GM12878 (cell line): ENCODE data around the gene SERPINB5. TPM values are rescaled to one million over a fixed set of nuclear protein-coding genes. Genes with fewer than 3 reads are reported as not detected.

Experiments used
- FOXM1 ChIP-seq: IDR thresholded peaks from 2 replicates; pipeline ENCODE4 v1.6.1; 2012; ENCODE audit warnings: low read depth, mild to moderate bottlenecking, inconsistent platforms, low read length, moderate library complexity
- NFIC ChIP-seq: IDR thresholded peaks from 2 replicates; pipeline ENCODE4 v1.6.1; 2012; ENCODE audit warnings: low read depth, mild to moderate bottlenecking, inconsistent platforms, low read length, moderate library complexity
- PML ChIP-seq: IDR thresholded peaks from 2 replicates; pipeline ENCODE4 v1.6.1; 2012; ENCODE audit warnings: low read length, inconsistent platforms
- polyA plus RNA-seq, 11 experiments: library from polyadenylated mRNA; depleted of rRNA in 4 of 11; unstranded in 6 of 11; stranded (reverse) in 5 of 11; fragments of >200 nt; fragmentation: Nextera tagmentation in 4 of 11; fragmentation: Illumina TruSeq in 1 of 11; extraction: Ambion mirVana in 4 of 11; extraction: Trizol in 1 of 11; gene quantifications; 1 replicate in 1 of 11; 2 replicates in 10 of 11; pipeline versions ENCODE4 v1.2.1 to v1.2.3, GENCODE V29; 2011 to 2016; ENCODE audit warnings: inconsistent platforms in 2 of 11, missing spikeins in 2 of 11, low read depth in 1 of 11
- total RNA-seq, 4 experiments: library from RNA; depleted of rRNA in 3 of 4; stranded (reverse); fragments of >200 nt in 3 of 4; fragmentation: Illumina TruSeq in 1 of 4; extraction: Trizol in 1 of 4; gene quantifications; 2 replicates each; pipeline versions ENCODE4 v1.2.1 to v1.2.3, GENCODE V29; 2013 to 2021
- TF ChIP-seq, protein P1 (sequence below): fragments of 450-650 bp; IDR thresholded peaks from 2 replicates; pipeline ENCODE4 v1.6.1; 2018; ENCODE audit warnings: borderline replicate concordance, mild to moderate bottlenecking; ENCODE audit not compliant: partially characterized antibody

The SERPINB5 gene
- total and polyA plus RNA-seq, 10 of the 15 experiments (the other 5 are each of a cell fraction or from before 2014, with no cell fraction given), result 0.03 to 0.04 TPM; not detected in 8

DNA sequence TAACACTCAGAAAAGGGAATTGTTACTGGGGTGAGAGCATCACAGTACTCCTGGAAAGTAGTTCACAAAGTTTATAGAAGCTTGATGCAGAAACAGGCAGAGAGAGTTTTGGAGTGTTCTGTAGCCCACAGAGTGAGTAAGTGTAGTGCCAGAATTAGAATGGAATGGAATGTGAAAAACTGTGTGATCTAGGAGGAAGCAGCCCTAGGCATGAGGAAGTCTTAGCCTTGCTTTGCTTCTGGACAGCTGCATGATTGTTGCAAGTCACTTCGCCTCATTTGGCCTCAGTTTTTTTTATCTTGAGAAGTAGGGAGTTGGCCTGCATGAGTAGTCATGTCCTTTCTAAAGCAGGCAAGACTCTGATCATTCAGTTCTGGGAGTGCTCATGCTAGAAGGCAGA, 76.3 kb downstream of the SERPINB5 start (continued):
- TF ChIP-seq, protein P1, sequence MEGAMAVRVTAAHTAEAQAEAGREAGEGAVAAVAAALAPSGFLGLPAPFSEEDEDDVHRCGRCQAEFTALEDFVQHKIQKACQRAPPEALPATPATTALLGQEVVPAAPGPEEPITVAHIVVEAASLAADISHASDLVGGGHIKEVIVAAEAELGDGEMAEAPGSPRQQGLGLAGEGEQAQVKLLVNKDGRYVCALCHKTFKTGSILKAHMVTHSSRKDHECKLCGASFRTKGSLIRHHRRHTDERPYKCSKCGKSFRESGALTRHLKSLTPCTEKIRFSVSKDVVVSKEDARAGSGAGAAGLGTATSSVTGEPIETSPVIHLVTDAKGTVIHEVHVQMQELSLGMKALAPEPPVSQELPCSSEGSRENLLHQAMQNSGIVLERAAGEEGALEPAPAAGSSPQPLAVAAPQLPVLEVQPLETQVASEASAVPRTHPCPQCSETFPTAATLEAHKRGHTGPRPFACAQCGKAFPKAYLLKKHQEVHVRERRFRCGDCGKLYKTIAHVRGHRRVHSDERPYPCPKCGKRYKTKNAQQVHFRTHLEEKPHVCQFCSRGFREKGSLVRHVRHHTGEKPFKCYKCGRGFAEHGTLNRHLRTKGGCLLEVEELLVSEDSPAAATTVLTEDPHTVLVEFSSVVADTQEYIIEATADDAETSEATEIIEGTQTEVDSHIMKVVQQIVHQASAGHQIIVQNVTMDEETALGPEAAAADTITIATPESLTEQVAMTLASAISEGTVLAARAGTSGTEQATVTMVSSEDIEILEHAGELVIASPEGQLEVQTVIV, result no peak
- TF ChIP-seq NFIC (no peak), PML (no peak), FOXM1 (no peak)

Other genes starting within 250 kb of the SERPINB5 start
Only the 7 nearest of the 8 such genes appear.
- 26.7 and 32.2 TPM in 2 replicates for gene BCL2, start 157.2 kb upstream of the SERPINB5 start, total RNA-seq (2014; rRNA removed)
- 30.4 and 37.7 TPM in 2 replicates for gene BCL2, start 157.2 kb upstream of the SERPINB5 start, total RNA-seq (2014; rRNA removed; fragmentation: Illumina TruSeq; extraction: Trizol)
- 34.8 and 36.5 TPM in 2 replicates for gene BCL2, start 157.2 kb upstream of the SERPINB5 start, total RNA-seq (2021)
- 47.8 and 59.1 TPM in 2 replicates for gene BCL2, start 157.2 kb upstream of the SERPINB5 start, polyA plus RNA-seq (2011; rRNA removed)
- 22.8 and 34.6 TPM in 2 replicates for gene BCL2, start 157.2 kb upstream of the SERPINB5 start, polyA plus RNA-seq (2014; fragmentation: Illumina TruSeq; extraction: Trizol)
- gene BCL2, start 157.2 kb upstream of the SERPINB5 start, polyA plus RNA-seq (2014; fragmentation: Nextera tagmentation; extraction: Ambion mirVana), result 1 to 10 TPM; 4.1 to 4.5 TPM
- 15.4 and 15.8 TPM in 2 replicates for gene BCL2, start 157.2 kb upstream of the SERPINB5 start, polyA plus RNA-seq (2014; rRNA removed)
- 1 to 10 TPM; 7.9 TPM for gene BCL2, start 157.2 kb upstream of the SERPINB5 start, polyA plus RNA-seq (2016; fragmentation: Nextera tagmentation; extraction: Ambion mirVana)
- gene KDSR, start 109.8 kb upstream of the SERPINB5 start, total RNA-seq (2014; rRNA removed), result 9.7 and 9.9 TPM in 2 replicates
- gene KDSR, start 109.8 kb upstream of the SERPINB5 start, total RNA-seq (2014; rRNA removed; fragmentation: Illumina TruSeq; extraction: Trizol), result 11.2 and 12.3 TPM in 2 replicates
- gene KDSR, start 109.8 kb upstream of the SERPINB5 start, total RNA-seq (2021), result 24.6 and 24.9 TPM in 2 replicates
- 17.3 and 18.3 TPM in 2 replicates for gene KDSR, start 109.8 kb upstream of the SERPINB5 start, polyA plus RNA-seq (2011; rRNA removed)
- 15.4 and 15.6 TPM in 2 replicates for gene KDSR, start 109.8 kb upstream of the SERPINB5 start, polyA plus RNA-seq (2014; fragmentation: Illumina TruSeq; extraction: Trizol)
- 1 to 10 TPM; 5.2 to 7.8 TPM for gene KDSR, start 109.8 kb upstream of the SERPINB5 start, polyA plus RNA-seq (2014; fragmentation: Nextera tagmentation; extraction: Ambion mirVana)
- gene KDSR, start 109.8 kb upstream of the SERPINB5 start, polyA plus RNA-seq (2014; rRNA removed), result 13.3 and 14.0 TPM in 2 replicates
- gene KDSR, start 109.8 kb upstream of the SERPINB5 start, polyA plus RNA-seq (2016; fragmentation: Nextera tagmentation; extraction: Ambion mirVana), result 10 to 100 TPM; 24.2 to 25.9 TPM
- 24.3 and 30.8 TPM in 2 replicates for gene VPS4B, start 54.5 kb upstream of the SERPINB5 start, total RNA-seq (2014; rRNA removed)
- 36.4 and 37.6 TPM in 2 replicates for gene VPS4B, start 54.5 kb upstream of the SERPINB5 start, total RNA-seq (2014; rRNA removed; fragmentation: Illumina TruSeq; extraction: Trizol)
- gene VPS4B, start 54.5 kb upstream of the SERPINB5 start, total RNA-seq (2021), result 27.4 and 34.0 TPM in 2 replicates
- 28.4 and 46.6 TPM in 2 replicates for gene VPS4B, start 54.5 kb upstream of the SERPINB5 start, polyA plus RNA-seq (2011; rRNA removed)
- gene VPS4B, start 54.5 kb upstream of the SERPINB5 start, polyA plus RNA-seq (2014; fragmentation: Illumina TruSeq; extraction: Trizol), result 29.7 and 39.0 TPM in 2 replicates
- 10 to 100 TPM; 25.7 to 29.9 TPM for gene VPS4B, start 54.5 kb upstream of the SERPINB5 start, polyA plus RNA-seq (2014; fragmentation: Nextera tagmentation; extraction: Ambion mirVana)
- 18.0 and 21.4 TPM in 2 replicates for gene VPS4B, start 54.5 kb upstream of the SERPINB5 start, polyA plus RNA-seq (2014; rRNA removed)
- 10 to 100 TPM; 31.3 to 34.2 TPM for gene VPS4B, start 54.5 kb upstream of the SERPINB5 start, polyA plus RNA-seq (2016; fragmentation: Nextera tagmentation; extraction: Ambion mirVana)
- not detected in 2 replicates for gene SERPINB12, start 65.4 kb downstream of the SERPINB5 start, total RNA-seq (2014; rRNA removed)
- not detected in 2 replicates for gene SERPINB12, start 65.4 kb downstream of the SERPINB5 start, total RNA-seq (2014; rRNA removed; fragmentation: Illumina TruSeq; extraction: Trizol)
- not detected in 2 replicates for gene SERPINB12, start 65.4 kb downstream of the SERPINB5 start, total RNA-seq (2021)
- gene SERPINB12, start 65.4 kb downstream of the SERPINB5 start, polyA plus RNA-seq (2011; rRNA removed), result not detected in 2 replicates
- not detected in 2 replicates for gene SERPINB12, start 65.4 kb downstream of the SERPINB5 start, polyA plus RNA-seq (2014; fragmentation: Illumina TruSeq; extraction: Trizol)
- not detected for gene SERPINB12, start 65.4 kb downstream of the SERPINB5 start, polyA plus RNA-seq (2014; fragmentation: Nextera tagmentation; extraction: Ambion mirVana)
- gene SERPINB12, start 65.4 kb downstream of the SERPINB5 start, polyA plus RNA-seq (2014; rRNA removed), result not detected in 2 replicates
- gene SERPINB12, start 65.4 kb downstream of the SERPINB5 start, polyA plus RNA-seq (2016; fragmentation: Nextera tagmentation; extraction: Ambion mirVana), result not detected
- gene SERPINB13, start 110.4 kb downstream of the SERPINB5 start, total RNA-seq (2014; rRNA removed), result not detected in 2 replicates
- gene SERPINB13, start 110.4 kb downstream of the SERPINB5 start, total RNA-seq (2014; rRNA removed; fragmentation: Illumina TruSeq; extraction: Trizol), result not detected in 2 replicates
- not detected in 2 replicates for gene SERPINB13, start 110.4 kb downstream of the SERPINB5 start, total RNA-seq (2021)
- not detected in 2 replicates for gene SERPINB13, start 110.4 kb downstream of the SERPINB5 start, polyA plus RNA-seq (2011; rRNA removed)
- gene SERPINB13, start 110.4 kb downstream of the SERPINB5 start, polyA plus RNA-seq (2014; fragmentation: Illumina TruSeq; extraction: Trizol), result not detected in 2 replicates
- not detected for gene SERPINB13, start 110.4 kb downstream of the SERPINB5 start, polyA plus RNA-seq (2014; fragmentation: Nextera tagmentation; extraction: Ambion mirVana)
- gene SERPINB13, start 110.4 kb downstream of the SERPINB5 start, polyA plus RNA-seq (2014; rRNA removed), result not detected in 2 replicates
- not detected for gene SERPINB13, start 110.4 kb downstream of the SERPINB5 start, polyA plus RNA-seq (2016; fragmentation: Nextera tagmentation; extraction: Ambion mirVana)
- gene SERPINB4, start 167.3 kb downstream of the SERPINB5 start, total RNA-seq (2014; rRNA removed), result not detected in 2 replicates
- not detected in 2 replicates for gene SERPINB4, start 167.3 kb downstream of the SERPINB5 start, total RNA-seq (2014; rRNA removed; fragmentation: Illumina TruSeq; extraction: Trizol)
- not detected in 2 replicates for gene SERPINB4, start 167.3 kb downstream of the SERPINB5 start, total RNA-seq (2021)
- gene SERPINB4, start 167.3 kb downstream of the SERPINB5 start, polyA plus RNA-seq (2011; rRNA removed), result not detected in 2 replicates
- gene SERPINB4, start 167.3 kb downstream of the SERPINB5 start, polyA plus RNA-seq (2014; fragmentation: Illumina TruSeq; extraction: Trizol), result not detected in 2 replicates
- gene SERPINB4, start 167.3 kb downstream of the SERPINB5 start, polyA plus RNA-seq (2014; fragmentation: Nextera tagmentation; extraction: Ambion mirVana), result not detected
- gene SERPINB4, start 167.3 kb downstream of the SERPINB5 start, polyA plus RNA-seq (2014; rRNA removed), result not detected in 2 replicates
- gene SERPINB4, start 167.3 kb downstream of the SERPINB5 start, polyA plus RNA-seq (2016; fragmentation: Nextera tagmentation; extraction: Ambion mirVana), result not detected
- gene SERPINB3, start 184.9 kb downstream of the SERPINB5 start, total RNA-seq (2014; rRNA removed), result not detected in 2 replicates
- not detected in 2 replicates for gene SERPINB3, start 184.9 kb downstream of the SERPINB5 start, total RNA-seq (2014; rRNA removed; fragmentation: Illumina TruSeq; extraction: Trizol)
- not detected in 2 replicates for gene SERPINB3, start 184.9 kb downstream of the SERPINB5 start, total RNA-seq (2021)
- not detected in 2 replicates for gene SERPINB3, start 184.9 kb downstream of the SERPINB5 start, polyA plus RNA-seq (2011; rRNA removed)
- gene SERPINB3, start 184.9 kb downstream of the SERPINB5 start, polyA plus RNA-seq (2014; fragmentation: Illumina TruSeq; extraction: Trizol), result not detected in 2 replicates
- not detected for gene SERPINB3, start 184.9 kb downstream of the SERPINB5 start, polyA plus RNA-seq (2014; fragmentation: Nextera tagmentation; extraction: Ambion mirVana)
- not detected in 2 replicates for gene SERPINB3, start 184.9 kb downstream of the SERPINB5 start, polyA plus RNA-seq (2014; rRNA removed)
- gene SERPINB3, start 184.9 kb downstream of the SERPINB5 start, polyA plus RNA-seq (2016; fragmentation: Nextera tagmentation; extraction: Ambion mirVana), result not detected